DOHH2 (cell line): Measurements from ENCODE around the gene TMEM181.

Source experiments
- CTCF ChIP-seq: fragments of 200-600 bp; sonication (generic); IDR thresholded peaks from one replicate; pipeline ENCODE4 v1.5.1; 2014; ENCODE audit warnings: antibody characterized with exemption, mild to moderate bottlenecking, low read depth, low read length; ENCODE audit not compliant: poor library complexity, severe bottlenecking
- EZH2phosphoT487 ChIP-seq: fragments of 200-600 bp; sonication (generic); IDR thresholded peaks from 2 replicates; pipeline ENCODE4 v1.6.1; 2017; ENCODE audit warnings: borderline replicate concordance, mild to moderate bottlenecking, antibody characterized with exemption, low read length, moderate library complexity, mixed read lengths

- TF ChIP-seq CTCF (no peak), EZH2phosphoT487 (no peak)
Observed at GRCh38 chr6:158539413-158539812, 20.5 kb upstream of the TMEM181 start.
